ENCODE results near the gene SIT1. TPM values are rescaled to one million over a fixed set of nuclear protein-coding genes. Genes with fewer than 3 reads are reported as not detected.

The SIT1 gene
- total RNA-seq, 1 donor from 2014 or later = not detected

DNA sequence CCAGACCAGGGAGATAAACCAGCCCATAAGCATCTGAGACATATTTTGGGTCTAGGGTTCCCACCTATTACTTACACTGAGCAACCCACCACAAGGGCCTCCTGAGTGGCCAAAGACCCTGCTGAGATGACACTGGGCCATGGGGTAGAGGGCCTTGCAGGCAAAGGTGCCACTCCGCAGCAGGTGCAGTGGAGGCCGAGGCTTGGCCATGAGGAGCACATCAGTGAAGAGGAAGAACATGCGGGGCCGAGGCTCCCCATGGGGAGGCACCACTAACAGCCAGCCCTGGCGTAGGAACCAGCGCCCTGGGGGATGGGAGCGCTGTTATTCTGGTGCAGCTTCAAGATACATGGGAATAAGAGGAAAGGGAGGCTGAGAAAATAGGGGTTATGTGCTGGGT lies 11.7 kb upstream of the SIT1 start:
- no peak overlapping the region for H3K4me3 Mint-ChIP-seq (ENCODE audit: low read depth)
- peaks cover 9% of the 10 kb centered on the region for H3K36me3 Mint-ChIP-seq (ENCODE audit: insufficient read depth)
- H3K27ac Mint-ChIP-seq = no peak overlapping the region
- no peaks in the 10 kb centered on the region for H3K9me3 Mint-ChIP-seq (ENCODE audit: low read depth)
- no peak for DNase-seq (ENCODE audit: low spot score, unreplicated experiment)
- H3K4me1 Mint-ChIP-seq (ENCODE audit: low read depth) = peaks cover 11% of the 10 kb centered on the region
- H3K27me3 Mint-ChIP-seq = no peaks in the 10 kb centered on the region
- TF ChIP-seq, protein P1, sequence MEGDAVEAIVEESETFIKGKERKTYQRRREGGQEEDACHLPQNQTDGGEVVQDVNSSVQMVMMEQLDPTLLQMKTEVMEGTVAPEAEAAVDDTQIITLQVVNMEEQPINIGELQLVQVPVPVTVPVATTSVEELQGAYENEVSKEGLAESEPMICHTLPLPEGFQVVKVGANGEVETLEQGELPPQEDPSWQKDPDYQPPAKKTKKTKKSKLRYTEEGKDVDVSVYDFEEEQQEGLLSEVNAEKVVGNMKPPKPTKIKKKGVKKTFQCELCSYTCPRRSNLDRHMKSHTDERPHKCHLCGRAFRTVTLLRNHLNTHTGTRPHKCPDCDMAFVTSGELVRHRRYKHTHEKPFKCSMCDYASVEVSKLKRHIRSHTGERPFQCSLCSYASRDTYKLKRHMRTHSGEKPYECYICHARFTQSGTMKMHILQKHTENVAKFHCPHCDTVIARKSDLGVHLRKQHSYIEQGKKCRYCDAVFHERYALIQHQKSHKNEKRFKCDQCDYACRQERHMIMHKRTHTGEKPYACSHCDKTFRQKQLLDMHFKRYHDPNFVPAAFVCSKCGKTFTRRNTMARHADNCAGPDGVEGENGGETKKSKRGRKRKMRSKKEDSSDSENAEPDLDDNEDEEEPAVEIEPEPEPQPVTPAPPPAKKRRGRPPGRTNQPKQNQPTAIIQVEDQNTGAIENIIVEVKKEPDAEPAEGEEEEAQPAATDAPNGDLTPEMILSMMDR (IDR thresholded peaks at IDR 0.05; ENCODE audit: unreplicated experiment) = no peak

- no peak overlapping the region for H3K4me3 Mint-ChIP-seq (ENCODE audit: low read depth)
- no peaks in the 10 kb centered on the region for H3K27me3 Mint-ChIP-seq
- TF ChIP-seq, protein P1 (IDR thresholded peaks at IDR 0.05; ENCODE audit: unreplicated experiment) = no peak
- H3K27ac Mint-ChIP-seq = peak overlapping the region; percentile 35
- DNase-seq (ENCODE audit: low spot score, unreplicated experiment) = no peak
- H3K9me3 Mint-ChIP-seq (ENCODE audit: low read depth) = no peaks in the 10 kb centered on the region
- peaks cover 14% of the 10 kb centered on the region for H3K4me1 Mint-ChIP-seq (ENCODE audit: low read depth)
- peaks cover 9% of the 10 kb centered on the region for H3K36me3 Mint-ChIP-seq (ENCODE audit: insufficient read depth)
These were observed 11.1 kb upstream of the SIT1 start for GRCh38 chr9:35661756-35662350.

DNA sequence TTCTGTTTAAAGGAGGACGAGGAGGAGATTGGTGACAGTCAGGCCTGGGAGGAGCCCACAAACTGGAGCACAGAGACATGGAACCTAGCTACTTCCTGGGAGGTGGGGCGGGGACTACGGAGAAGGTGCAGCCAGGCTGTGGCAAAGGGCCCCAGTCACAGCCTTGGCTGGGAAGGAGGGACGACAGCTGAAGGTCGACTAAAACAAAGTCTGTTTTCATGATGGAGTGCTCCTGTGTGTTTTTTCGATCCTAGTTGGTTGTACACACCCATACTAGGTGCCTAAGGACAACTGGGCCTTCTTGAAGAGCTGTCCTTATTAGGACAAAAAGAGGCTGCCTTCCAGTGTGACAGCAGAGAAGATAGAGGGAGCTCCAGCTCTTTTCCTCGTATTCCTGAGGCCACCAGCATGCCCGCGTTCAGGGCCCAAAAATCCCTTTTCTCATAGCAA lies 10.3 kb upstream of the SIT1 start:
- Mint-ChIP-seq H3K4me3 (ENCODE audit: low read depth) (no peak overlapping the region), H3K9me3 (ENCODE audit: low read depth) (no peaks in the 10 kb centered on the region), H3K27me3 (peaks cover 4% of the 10 kb centered on the region), H3K36me3 (ENCODE audit: insufficient read depth) (peaks cover 9% of the 10 kb centered on the region), H3K4me1 (ENCODE audit: low read depth) (peaks cover 15% of the 10 kb centered on the region), H3K27ac (no peak overlapping the region)
- DNase-seq (ENCODE audit: low spot score, unreplicated experiment) = no peak
- TF ChIP-seq, protein P1 (IDR thresholded peaks at IDR 0.05; ENCODE audit: unreplicated experiment) = no peak

DNA sequence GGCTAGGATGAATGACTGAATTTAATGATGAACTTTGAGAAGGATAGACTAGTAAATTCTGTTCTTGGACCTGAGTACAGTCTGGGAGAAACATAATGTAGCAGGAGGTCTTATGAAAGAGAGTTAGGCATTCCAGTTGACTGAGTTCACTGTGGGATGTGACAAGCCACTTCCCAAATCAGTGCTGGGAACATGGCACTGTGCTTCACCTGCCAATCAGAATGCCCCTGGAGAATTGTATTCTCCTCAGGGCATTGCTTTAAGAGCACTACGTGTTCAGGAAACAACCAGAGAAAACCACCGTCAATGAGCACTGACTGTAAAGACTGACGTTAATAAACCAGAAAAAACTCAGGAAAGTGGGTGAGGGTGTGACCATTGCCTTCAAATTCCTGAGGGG lies 8.6 kb upstream of the SIT1 start:
- Mint-ChIP-seq H3K36me3 (ENCODE audit: insufficient read depth) (peaks cover 9% of the 10 kb centered on the region), H3K4me1 (ENCODE audit: low read depth) (peaks cover 15% of the 10 kb centered on the region), H3K4me3 (ENCODE audit: low read depth) (peak overlapping the region; percentile 85), H3K9me3 (ENCODE audit: low read depth) (no peaks in the 10 kb centered on the region), H3K27ac (peak overlapping the region; percentile 98), H3K27me3 (peaks cover 6% of the 10 kb centered on the region)
- TF ChIP-seq, protein P1 (IDR thresholded peaks at IDR 0.05; ENCODE audit: unreplicated experiment) = no peak
- DNase-seq (ENCODE audit: low spot score, unreplicated experiment) = no peak

DNA sequence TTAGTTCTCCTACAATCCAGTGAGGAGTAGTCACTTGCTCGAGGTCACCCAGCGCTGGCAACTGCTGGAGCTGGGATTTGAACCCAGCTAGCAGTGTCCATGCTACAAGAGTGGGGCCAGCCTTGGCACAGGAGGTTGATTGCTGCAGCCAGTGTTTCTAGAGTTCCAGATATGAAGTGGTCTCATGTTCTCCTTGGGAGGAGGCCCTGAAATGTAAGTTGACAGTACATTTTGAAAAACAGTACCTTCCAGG lies 8.2 kb upstream of the SIT1 start:
- no peak for DNase-seq (ENCODE audit: low spot score, unreplicated experiment)
- Mint-ChIP-seq H3K9me3 (ENCODE audit: low read depth) (no peaks in the 10 kb centered on the region), H3K36me3 (ENCODE audit: insufficient read depth) (peaks cover 9% of the 10 kb centered on the region), H3K27me3 (peaks cover 6% of the 10 kb centered on the region), H3K4me1 (ENCODE audit: low read depth) (peaks cover 13% of the 10 kb centered on the region), H3K27ac (peak overlapping the region; percentile 98), H3K4me3 (ENCODE audit: low read depth) (peak overlapping the region; percentile 85)
- TF ChIP-seq, protein P1 (IDR thresholded peaks at IDR 0.05; ENCODE audit: unreplicated experiment) = no peak
